GM19328 (cell line): Measurements from ENCODE around the gene AFAP1.

Experiments used
- ATAC-seq: cut with Tn5 transposase; IDR thresholded peaks from one replicate; pipeline ENCODE4 v1.9.1; 2021; ENCODE audit warnings: mild to moderate bottlenecking, moderate library complexity; ENCODE audit not compliant: unreplicated experiment

The AFAP1 gene

GRCh38 chr4:7759216-7759615 lies 180.4 kb downstream of the AFAP1 start:
- no peak for ATAC-seq

GRCh38 chr4:7758476-7758875 lies 181.2 kb downstream of the AFAP1 start:
- ATAC-seq, result no peak

DNA sequence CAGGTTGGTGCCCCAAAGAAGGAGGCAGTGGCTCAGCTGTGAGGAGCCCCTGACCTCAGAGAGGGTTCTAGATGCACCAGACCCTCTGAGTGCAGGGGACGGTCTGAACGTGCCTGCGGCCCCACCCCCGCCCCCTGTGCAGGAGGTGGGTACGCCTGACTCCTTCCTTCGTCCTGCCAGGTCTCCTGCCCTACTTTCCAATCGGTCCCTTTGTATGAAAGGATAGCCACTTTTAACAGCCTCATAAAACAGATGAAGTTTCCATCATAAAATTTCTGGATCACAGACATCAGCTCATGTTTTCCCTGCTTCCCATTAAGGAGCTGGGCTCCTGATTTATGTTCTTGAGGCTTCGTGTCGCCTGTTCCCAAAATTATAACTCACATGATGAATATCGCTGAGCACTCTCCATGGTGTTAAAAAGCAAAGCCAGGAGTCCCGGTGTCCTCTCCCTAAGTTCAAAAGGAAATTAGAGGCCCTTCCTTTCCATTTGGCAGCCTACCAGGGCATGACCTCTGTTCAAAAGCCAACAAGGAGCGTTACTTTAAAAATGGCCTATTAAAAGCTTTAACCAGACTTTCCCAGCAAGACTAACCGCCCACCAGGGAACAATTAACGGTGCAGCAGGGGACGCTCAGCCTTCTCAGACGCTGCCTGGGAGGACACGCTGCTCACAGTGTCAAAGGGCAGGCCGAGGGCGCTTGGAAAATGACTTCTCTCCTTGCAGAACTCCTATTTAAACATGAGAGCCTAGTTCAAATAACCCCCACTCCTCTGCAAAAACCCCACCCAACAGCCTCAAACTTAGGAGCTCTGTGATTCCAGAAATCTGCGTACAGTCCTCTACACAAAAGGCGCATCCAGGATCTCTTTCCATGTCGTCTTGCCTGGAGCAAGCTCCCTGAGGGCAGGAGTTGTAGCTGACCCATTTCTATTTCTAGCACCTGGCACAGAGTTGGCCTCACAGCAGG lies 181.9 kb downstream of the AFAP1 start:
- no peak for ATAC-seq

DNA sequence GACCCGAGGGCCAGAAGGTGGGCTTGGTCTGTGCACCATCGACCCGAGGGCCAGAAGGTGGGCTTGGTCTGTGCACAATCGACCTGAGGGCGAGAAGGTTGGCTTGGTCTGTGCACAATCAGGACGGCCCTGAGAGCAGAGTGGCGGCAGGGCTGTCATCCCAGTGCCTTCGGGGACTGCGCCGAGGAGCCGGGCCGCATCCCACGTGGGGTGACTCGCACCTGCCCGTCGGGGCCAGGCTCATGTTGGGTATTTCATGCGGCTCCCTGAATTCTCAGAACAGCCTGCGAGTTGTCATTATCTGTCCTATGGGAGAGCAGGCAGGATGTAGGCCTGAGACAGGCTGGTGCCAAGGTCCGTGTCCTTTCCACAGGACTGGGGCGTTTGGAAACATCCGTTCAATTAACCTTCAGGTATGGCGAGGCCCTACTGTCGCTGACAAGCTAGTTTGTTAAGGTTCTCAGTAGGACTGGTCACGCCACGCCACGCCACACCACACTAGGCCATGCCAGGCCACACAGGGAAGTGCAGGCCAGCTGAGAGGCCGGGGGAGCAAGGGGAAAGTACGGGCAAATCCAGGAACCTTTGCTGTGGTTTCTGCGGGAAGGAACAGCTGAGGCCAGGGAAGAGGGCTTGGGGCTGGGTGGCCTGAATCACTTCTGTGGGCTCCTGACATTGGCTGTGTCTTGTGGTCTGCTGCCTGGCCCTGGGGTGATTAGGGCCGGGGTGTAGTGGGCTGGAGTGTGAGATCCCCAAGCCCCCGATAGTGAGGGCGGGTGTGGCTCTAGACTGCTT lies 182.9 kb downstream of the AFAP1 start:
- ATAC-seq, result no peak

GRCh38 chr4:7756071-7756470 lies 183.6 kb downstream of the AFAP1 start:
- ATAC-seq, result no peak

GRCh38 chr4:7755561-7755960 lies 184.1 kb downstream of the AFAP1 start:
- ATAC-seq, result no peak

DNA sequence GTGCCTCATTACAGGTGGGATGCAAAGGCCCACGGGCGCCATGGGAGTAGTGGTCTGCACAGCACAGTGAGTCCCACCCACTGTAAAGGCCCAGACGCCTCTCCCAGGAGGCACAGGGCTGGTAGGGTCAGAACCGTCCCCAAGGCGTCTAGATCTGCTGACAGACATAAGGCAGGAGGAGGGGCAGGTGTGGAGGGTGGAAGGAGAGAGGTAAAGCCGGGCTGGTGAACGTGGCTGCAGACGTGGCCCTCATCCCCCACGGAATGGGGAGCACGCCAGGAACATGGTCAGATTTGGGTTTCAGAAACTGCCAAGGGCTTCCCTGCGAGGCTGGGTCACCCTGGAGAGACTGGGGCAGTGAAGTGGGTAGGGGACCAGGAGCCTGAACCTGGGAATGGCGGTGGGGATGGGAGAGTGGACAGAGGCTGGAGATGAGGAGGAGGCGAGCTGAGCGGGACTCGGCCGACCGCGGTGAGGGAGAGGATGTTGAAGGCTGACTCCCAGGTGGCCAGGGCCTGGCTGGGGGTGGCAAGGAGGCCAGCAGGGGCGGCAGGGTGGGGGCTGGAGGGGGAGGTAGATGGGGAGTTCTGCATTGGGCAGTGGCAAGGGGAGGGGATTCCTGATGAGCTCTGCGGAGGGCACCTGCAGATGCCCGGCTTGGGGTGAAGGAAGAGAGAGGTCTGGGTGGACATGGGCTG lies 184.9 kb downstream of the AFAP1 start:
- no peak for ATAC-seq

- no peak for ATAC-seq
Observed at GRCh38 chr4:7753931-7754465, 185.7 kb downstream of the AFAP1 start.

DNA sequence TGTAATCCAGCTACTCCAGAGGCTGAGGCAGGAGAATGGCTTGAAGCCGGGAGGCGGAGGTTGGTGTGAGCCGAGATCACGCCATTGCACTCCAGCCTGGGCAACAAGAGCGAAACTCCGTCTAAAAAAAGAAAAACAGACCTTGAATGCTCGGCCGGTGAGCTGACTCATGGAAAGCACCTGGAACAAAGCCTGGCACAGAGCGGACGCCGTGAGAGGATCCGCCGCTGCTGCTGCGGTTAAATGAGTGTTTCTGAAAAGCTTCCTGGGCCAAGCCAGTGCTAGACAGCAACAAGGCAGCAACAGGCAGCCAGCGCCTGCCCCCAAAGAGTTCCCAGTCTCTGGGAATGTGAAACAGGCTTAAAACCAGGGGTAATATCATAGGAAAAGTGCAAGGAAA lies 186.4 kb downstream of the AFAP1 start:
- ATAC-seq, result no peak

- no peak for ATAC-seq
Observed at GRCh38 chr4:7752649-7753048, 187.0 kb downstream of the AFAP1 start.

- no peak for ATAC-seq
Observed at GRCh38 chr4:7750972-7751371, 188.7 kb downstream of the AFAP1 start.

GRCh38 chr4:7750523-7750922 lies 189.1 kb downstream of the AFAP1 start:
- no peak for ATAC-seq

GRCh38 chr4:7747566-7747965 lies 192.1 kb downstream of the AFAP1 start:
- ATAC-seq, result no peak

DNA sequence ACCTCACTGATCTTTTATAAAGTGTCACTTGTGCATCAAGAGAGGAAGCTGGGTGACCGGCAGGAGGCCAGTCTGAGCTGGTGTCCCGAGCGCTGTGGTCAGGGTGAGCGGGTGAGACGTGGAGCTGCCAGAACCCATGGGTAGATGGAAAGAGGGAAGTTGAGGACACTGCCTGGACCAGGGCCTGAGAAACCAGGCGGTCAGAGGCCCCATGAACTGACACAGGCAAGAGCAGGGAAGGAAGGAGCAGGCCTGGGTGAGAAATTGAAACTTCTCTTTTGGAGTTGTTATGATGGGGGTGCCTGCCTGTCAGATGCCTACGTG lies 192.6 kb downstream of the AFAP1 start:
- no peak for ATAC-seq

- no peak for ATAC-seq
Observed at GRCh38 chr4:7746351-7747061, 193.2 kb downstream of the AFAP1 start.

GRCh38 chr4:7745301-7745885 lies 194.3 kb downstream of the AFAP1 start:
- ATAC-seq, result no peak

GRCh38 chr4:7744142-7744804 lies 195.4 kb downstream of the AFAP1 start:
- no peak for ATAC-seq

DNA sequence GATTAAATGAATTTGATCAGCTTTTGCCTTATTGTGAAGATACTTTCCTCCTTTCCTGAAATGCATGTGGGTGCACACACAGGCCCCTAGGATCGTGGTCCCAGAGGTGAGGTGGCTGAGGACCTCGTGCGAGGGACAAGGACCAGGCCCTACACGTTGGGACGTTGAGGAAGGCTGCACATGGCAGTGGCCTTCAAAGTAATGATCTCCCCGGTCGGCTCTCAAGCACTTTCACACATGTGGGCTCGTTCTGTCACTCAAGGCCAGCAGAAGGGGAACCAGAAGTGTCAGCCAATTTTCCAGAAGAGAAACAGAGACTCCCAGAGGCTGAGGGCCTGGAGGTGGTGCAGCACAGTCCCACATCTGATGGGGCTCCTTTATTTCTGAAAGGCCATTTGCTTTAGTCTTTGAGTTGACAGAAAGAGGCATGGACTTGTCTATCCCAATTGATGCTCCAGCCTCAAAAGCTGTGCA lies 196.8 kb downstream of the AFAP1 start:
- ATAC-seq, result no peak

- no peak for ATAC-seq
Observed at GRCh38 chr4:7741946-7742806, 197.5 kb downstream of the AFAP1 start.
